DND-41 (cell line): ENCODE measurements around the gene FBXO41.

Experiments
- ATAC-seq: fragments of 200-7000 bp; cut with Tn5 transposase; 3 replicates; pipeline ENCODE4 v1.9.1; 2021; ENCODE audit warnings: low read depth; ENCODE audit not compliant: insufficient read depth
- DNase-seq: peaks from one replicate; pipeline ENCODE4 v3.0.0-alpha.2; 2020
- H2AFZ ChIP-seq: 2 replicates; pipeline ENCODE4 v1.6.0; 2012; ENCODE audit warnings: low read depth, low read length
- H3K27ac ChIP-seq: 2 replicates; pipeline ENCODE4 v1.5.1; 2012; ENCODE audit warnings: low read length, inconsistent platforms
- H3K27me3 ChIP-seq: fragments of 200-600 bp; sonication (generic); 2 replicates; pipeline ENCODE4 v1.6.0; 2012; ENCODE audit warnings: low read length, mild to moderate bottlenecking, inconsistent platforms; ENCODE audit not compliant: insufficient read depth, poor library complexity
- H3K36me3 ChIP-seq: 2 replicates; pipeline ENCODE4 v1.5.1; 2012; ENCODE audit warnings: low read length, inconsistent platforms; ENCODE audit not compliant: insufficient read depth
- H3K4me1 ChIP-seq: 2 replicates; pipeline ENCODE4 v1.5.1; 2012; ENCODE audit warnings: mild to moderate bottlenecking, low read length; ENCODE audit not compliant: insufficient read depth
- H3K4me2 ChIP-seq: 2 replicates; pipeline ENCODE4 v1.6.0; 2012; ENCODE audit warnings: mild to moderate bottlenecking, moderate library complexity, low read length, inconsistent platforms; ENCODE audit not compliant: insufficient read depth
- H3K4me3 ChIP-seq, 2 experiments: fragments of 200-600 bp in 1 of 2; shearing (Covaris generic) in 1 of 2; 2 replicates each; pipeline ENCODE4 v1.5.1; 2012 to 2016; ENCODE audit warnings: inconsistent platforms in 2 of 2, low read length in 2 of 2, mild to moderate bottlenecking in 2 of 2, low read depth in 1 of 2, moderate library complexity in 1 of 2
- H3K79me2 ChIP-seq: 2 replicates; pipeline ENCODE4 v1.6.0; 2012; ENCODE audit warnings: low read length, inconsistent platforms; ENCODE audit not compliant: insufficient read depth
- H3K9ac ChIP-seq: 2 replicates; pipeline ENCODE4 v1.6.0; 2012; ENCODE audit warnings: low read depth, mild to moderate bottlenecking, inconsistent platforms, low read length, moderate library complexity
- H3K9me3 ChIP-seq: 2 replicates; pipeline ENCODE4 v1.5.1; 2012; ENCODE audit warnings: low read length, moderate library complexity, mild to moderate bottlenecking, inconsistent platforms; ENCODE audit not compliant: insufficient read depth, severe bottlenecking
- H4K20me1 ChIP-seq: 2 replicates; pipeline ENCODE4 v1.6.0; 2012; ENCODE audit warnings: low read length; ENCODE audit not compliant: insufficient read depth
- CTCF ChIP-seq: IDR thresholded peaks from 2 replicates; pipeline ENCODE4 v1.5.1; 2012; ENCODE audit warnings: borderline replicate concordance, low read length, moderate library complexity, mild to moderate bottlenecking; ENCODE audit not compliant: poor library complexity, severe bottlenecking; ENCODE audit errors: extremely low read depth
- EZH2 ChIP-seq: IDR thresholded peaks from 3 replicates; pipeline ENCODE4 v1.6.1; 2012; ENCODE audit warnings: borderline replicate concordance, low read depth, mild to moderate bottlenecking, moderate library complexity, low read length, inconsistent platforms; ENCODE audit not compliant: severe bottlenecking

The FBXO41 gene

GRCh38 chr2:73228631-73229030 is 55.6 kb downstream of the FBXO41 start:
- ATAC-seq = no peak
- H3K36me3 ChIP-seq = peaks cover 60% of the 10 kb centered on the region
- no peaks in the 10 kb centered on the region for H3K27me3 ChIP-seq
- H3K4me1 ChIP-seq = peaks cover 15% of the 10 kb centered on the region
- no peak for TF ChIP-seq EZH2
- TF ChIP-seq CTCF = no peak
- H2AFZ ChIP-seq = no peak overlapping the region
- H3K4me2 ChIP-seq = no peak overlapping the region
- peaks cover 3% of the 10 kb centered on the region; the same call in 1 of the 2 replicates for H4K20me1 ChIP-seq
- no peak overlapping the region for H3K4me3 ChIP-seq
- peaks cover 11% of the 10 kb centered on the region for H3K79me2 ChIP-seq
- no peak for DNase-seq
- no peak overlapping the region for H3K27ac ChIP-seq
- no peaks in the 10 kb centered on the region for H3K9me3 ChIP-seq
- H3K9ac ChIP-seq = no peak overlapping the region

GRCh38 chr2:73227086-73227485 is 57.2 kb downstream of the FBXO41 start:
- H3K4me2 ChIP-seq = no peak overlapping the region
- ATAC-seq = no peak
- no peak overlapping the region for H3K27ac ChIP-seq
- peaks cover 6% of the 10 kb centered on the region for H4K20me1 ChIP-seq
- no peak overlapping the region for H2AFZ ChIP-seq
- 0 out of 2 replicates have a peak, but pooled peaks cover 4% of the 10 kb centered on the region for H3K79me2 ChIP-seq
- no peak for TF ChIP-seq EZH2
- TF ChIP-seq CTCF = no peak
- DNase-seq = no peak
- no peaks in the 10 kb centered on the region for H3K9me3 ChIP-seq
- H3K27me3 ChIP-seq = no peaks in the 10 kb centered on the region
- peaks cover 5% of the 10 kb centered on the region for H3K4me1 ChIP-seq
- H3K36me3 ChIP-seq = peaks cover 75% of the 10 kb centered on the region
- H3K4me3 ChIP-seq = no peak overlapping the region
- H3K9ac ChIP-seq = no peak overlapping the region

DNA sequence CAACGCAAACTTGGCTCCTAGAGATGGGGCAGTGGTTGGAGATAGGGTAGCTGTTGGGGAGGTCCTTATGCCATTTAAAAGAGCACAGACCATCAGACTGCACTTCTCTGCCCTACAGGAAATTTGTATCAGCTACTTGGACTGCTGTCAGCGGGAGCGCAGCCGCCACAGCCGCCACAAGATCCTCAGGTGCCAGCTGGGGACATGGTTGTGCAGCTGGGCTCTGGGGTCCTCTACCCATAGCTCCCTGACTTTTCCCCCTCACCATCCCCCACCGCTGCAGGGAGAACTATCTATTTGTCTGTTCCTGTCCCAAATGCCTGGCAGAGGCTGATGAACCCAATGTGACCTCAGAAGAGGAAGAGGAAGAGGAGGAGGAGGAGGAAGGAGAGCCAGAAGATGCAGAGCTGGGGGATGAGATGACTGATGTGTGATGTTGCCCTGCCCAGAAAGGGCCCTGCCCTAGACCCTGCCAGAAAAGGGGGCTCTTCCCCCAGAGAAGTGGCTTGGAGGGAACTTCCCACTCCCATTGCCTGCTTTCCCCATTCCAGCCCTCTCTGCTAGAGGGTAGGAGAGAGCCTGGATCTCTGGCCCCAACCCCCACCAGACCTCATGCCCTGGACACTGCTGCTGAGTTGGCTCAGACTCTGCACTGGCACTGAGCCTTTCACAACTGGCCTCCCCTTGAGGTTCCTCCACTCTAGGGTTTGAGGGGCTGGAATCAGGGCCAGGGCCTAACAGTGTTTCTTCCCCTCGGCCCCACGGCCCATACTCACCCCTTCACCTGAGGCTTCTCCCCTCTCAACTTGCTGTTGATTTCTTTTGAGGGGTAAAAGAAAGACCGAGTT is 58.5 kb downstream of the FBXO41 start:
- Histone ChIP-seq H3K27ac (no peak overlapping the region), H3K27me3 (no peaks in the 10 kb centered on the region), H3K9me3 (no peaks in the 10 kb centered on the region), H4K20me1 (peaks cover 6% of the 10 kb centered on the region), H3K4me1 (no peaks in the 10 kb centered on the region), H3K4me3 (no peak overlapping the region), H3K9ac (no peak overlapping the region), H2AFZ (no peak overlapping the region), H3K79me2 (no peaks in the 10 kb centered on the region), H3K4me2 (no peak overlapping the region), H3K36me3 (peaks cover 88% of the 10 kb centered on the region)
- ATAC-seq (no peak), DNase-seq (no peak)
- TF ChIP-seq EZH2 = no peak
- TF ChIP-seq CTCF = no peak
